AG10803 (cell line): ENCODE measurements around the gene NNMT.

ENCODE experiments used
- DNase-seq: peaks from one replicate; pipeline ENCODE4 v3.0.0; 2010; ENCODE audit warnings: low read depth
- H3K4me3 ChIP-seq: 2 replicates; pipeline ENCODE4 v1.5.1; 2011; ENCODE audit warnings: mild to moderate bottlenecking, low read length, control low read depth
- CTCF ChIP-seq: conservative IDR thresholded peaks from 2 replicates; pipeline ENCODE4 v1.5.1; 2011; ENCODE audit warnings: mild to moderate bottlenecking, low read length, control low read depth, inconsistent platforms

Gene NNMT

GRCh38 chr11:114298710-114299109 is 2.5 kb downstream of the NNMT start:
- peak overlapping the region; percentile 81 for H3K4me3 ChIP-seq
- no peak for DNase-seq
- no peak for TF ChIP-seq CTCF

GRCh38 chr11:114301088-114301487 is 4.9 kb downstream of the NNMT start:
- H3K4me3 ChIP-seq: peak overlapping the region; percentile 81
- TF ChIP-seq CTCF: no peak
- DNase-seq: no peak

GRCh38 chr11:114301927-114302326 is 5.7 kb downstream of the NNMT start:
- peak overlapping the region; percentile 81 for H3K4me3 ChIP-seq
- TF ChIP-seq CTCF: no peak
- no peak for DNase-seq

GRCh38 chr11:114302663-114303062 is 6.5 kb downstream of the NNMT start:
- H3K4me3 ChIP-seq: peak overlapping the region; percentile 81
- TF ChIP-seq CTCF: no peak
- no peak for DNase-seq

- H3K4me3 ChIP-seq: peak overlapping the region; percentile 41
- TF ChIP-seq CTCF: no peak
- no peak for DNase-seq
These were observed 7.9 kb downstream of the NNMT start for GRCh38 chr11:114304065-114304464.

GRCh38 chr11:114304969-114305368 is 8.8 kb downstream of the NNMT start:
- H3K4me3 ChIP-seq: peak overlapping the region; percentile 47
- TF ChIP-seq CTCF: no peak

GRCh38 chr11:114307524-114308203 is 11.5 kb downstream of the NNMT start:
- peak overlapping the region; percentile 56 for H3K4me3 ChIP-seq
- DNase-seq: peak; percentile 96
- TF ChIP-seq CTCF: 0 out of 2 replicates have a peak, but pooled peaks have one; percentile 4

More at GRCh38 chr11:114304969-114305368, 8.8 kb downstream of the NNMT start:
- DNase-seq: no peak
